GM21528 (cell line): ENCODE results near the gene LARP4B.
"Not testable (repeated sequence)": the region's sequence is repeated elsewhere in the genome, so short reads cannot be mapped to it uniquely, and the experiment has no call there.

ENCODE experiments used
- ATAC-seq: cut with Tn5 transposase; IDR thresholded peaks from one replicate; pipeline ENCODE4 v1.9.1; 2021; ENCODE audit warnings: mild to moderate bottlenecking, moderate library complexity; ENCODE audit not compliant: unreplicated experiment, low FRiP score

Gene LARP4B

GRCh38 chr10:958856-959255, 27.4 kb upstream of the LARP4B start:
- no peak for ATAC-seq

- no peak for ATAC-seq
These were observed 26.6 kb upstream of the LARP4B start for GRCh38 chr10:958106-958505.

- ATAC-seq = no peak
These were observed 24.3 kb upstream of the LARP4B start for GRCh38 chr10:955820-956217.

- no peak for ATAC-seq
These were observed 23.8 kb upstream of the LARP4B start for GRCh38 chr10:955127-955819.

GRCh38 chr10:954396-954795, 22.9 kb upstream of the LARP4B start:
- no peak for ATAC-seq

GRCh38 chr10:953836-954235, 22.3 kb upstream of the LARP4B start:
- no peak for ATAC-seq

GRCh38 chr10:949446-949845, 17.9 kb upstream of the LARP4B start:
- ATAC-seq = no peak

- no peak for ATAC-seq
These were observed 16.8 kb upstream of the LARP4B start for GRCh38 chr10:948347-948746.

GRCh38 chr10:947881-948280, 16.4 kb upstream of the LARP4B start:
- no peak for ATAC-seq

- no peak for ATAC-seq
These were observed 15.5 kb upstream of the LARP4B start for GRCh38 chr10:947051-947450.

GRCh38 chr10:945778-946177, 14.3 kb upstream of the LARP4B start:
- no peak for ATAC-seq

GRCh38 chr10:944034-944831, 12.7 kb upstream of the LARP4B start:
- no peak for ATAC-seq

- ATAC-seq = peak; percentile 54
These were observed 12.0 kb upstream of the LARP4B start for GRCh38 chr10:943334-944033.

- ATAC-seq = no peak
These were observed 7.6 kb upstream of the LARP4B start for GRCh38 chr10:938941-939678.

- no peak for ATAC-seq
These were observed 3.4 kb upstream of the LARP4B start for GRCh38 chr10:934746-935406.

GRCh38 chr10:934165-934564, 2.7 kb upstream of the LARP4B start:
- ATAC-seq = not testable (repeated sequence)

- ATAC-seq = no peak
These were observed 1.1 kb upstream of the LARP4B start for GRCh38 chr10:932589-932988.

GRCh38 chr10:930625-931325, 730 bp downstream of the LARP4B start:
- peak; percentile 9 for ATAC-seq

GRCh38 chr10:929960-930624, 1.4 kb downstream of the LARP4B start:
- ATAC-seq = no peak
